ENCODE results near the gene CDK5.

The CDK5 gene

DNA sequence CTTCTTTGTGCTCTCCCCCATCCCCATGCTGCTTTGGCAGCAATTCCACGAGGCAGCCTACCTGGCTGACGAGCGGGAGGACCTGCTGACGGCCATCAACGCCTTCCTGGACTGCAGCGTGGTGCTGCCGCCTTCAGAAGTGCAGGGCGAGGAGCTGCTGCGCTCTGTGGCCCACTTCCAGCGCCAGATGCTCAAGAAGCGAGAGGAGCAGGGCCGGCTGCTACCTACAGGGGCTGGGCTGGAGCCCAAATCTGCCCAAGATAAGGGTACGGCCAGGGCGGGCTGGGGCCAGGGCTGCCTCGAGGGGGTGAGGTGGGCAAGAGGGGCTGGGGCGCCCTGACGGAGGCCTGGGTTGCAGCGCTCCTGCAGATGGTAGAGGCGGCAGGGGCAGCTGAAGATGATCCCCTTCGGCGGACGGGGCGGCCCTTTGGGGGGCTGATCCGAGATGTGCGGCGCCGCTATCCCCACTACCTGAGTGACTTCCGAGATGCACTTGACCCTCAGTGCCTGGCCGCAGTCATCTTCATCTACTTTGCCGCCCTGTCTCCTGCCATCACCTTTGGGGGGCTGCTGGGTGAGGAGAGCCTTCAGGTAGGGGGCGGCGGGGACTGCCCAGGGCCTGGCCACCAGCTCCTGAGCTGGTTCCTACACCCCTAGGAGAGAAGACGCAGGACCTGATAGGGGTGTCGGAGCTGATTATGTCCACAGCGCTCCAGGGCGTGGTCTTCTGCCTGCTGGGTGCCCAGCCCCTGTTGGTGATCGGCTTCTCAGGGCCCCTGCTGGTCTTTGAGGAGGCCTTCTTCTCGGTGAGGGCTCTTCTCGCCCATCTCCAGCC is 13.6 kb upstream of the CDK5 start:
- no peak for DNase-seq (ENCODE audit: low spot score)

GRCh38 chr7:151070574-151070960 is 12.9 kb upstream of the CDK5 start:
- DNase-seq (ENCODE audit: low spot score), result no peak

- DNase-seq (ENCODE audit: low spot score), result no peak
Measured at GRCh38 chr7:151069841-151070573, 12.3 kb upstream of the CDK5 start.

DNA sequence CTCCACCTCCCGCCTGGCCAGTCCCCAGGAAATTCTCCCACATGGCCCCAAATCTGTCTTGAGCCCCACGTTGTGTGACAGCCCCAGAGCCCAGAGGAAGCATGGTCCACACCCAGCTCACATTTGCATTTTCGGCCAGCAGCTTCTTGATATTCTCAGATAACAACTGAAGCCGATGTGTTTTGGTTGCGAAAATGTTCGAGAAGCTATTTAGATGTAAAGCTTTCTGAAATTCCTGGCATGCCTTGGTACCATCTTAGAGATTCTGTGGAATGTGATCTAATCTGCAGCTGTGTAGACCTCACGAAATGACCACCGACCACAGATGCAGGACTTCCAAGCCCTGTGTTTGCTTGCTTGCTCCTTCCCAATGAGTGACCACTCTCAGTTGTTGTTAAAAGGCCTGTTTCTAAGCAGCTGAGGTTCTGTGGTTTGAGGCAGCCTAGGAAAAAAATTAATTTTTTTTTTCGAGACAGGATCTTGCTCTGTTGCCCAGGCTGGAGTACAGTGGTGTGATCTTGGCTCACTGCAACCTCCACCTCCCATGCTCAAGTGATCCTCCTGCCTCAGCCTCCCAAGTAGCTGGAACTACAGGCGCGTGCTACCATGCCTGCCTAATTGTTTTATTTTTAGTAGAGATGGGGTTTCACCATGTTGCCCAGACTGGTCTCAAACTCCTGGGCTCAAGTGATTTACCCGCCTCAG is 10.5 kb upstream of the CDK5 start:
- no peak for DNase-seq (ENCODE audit: low spot score)

GRCh38 chr7:151066273-151066974 is 8.7 kb upstream of the CDK5 start:
- no peak for DNase-seq (ENCODE audit: low spot score)

DNA sequence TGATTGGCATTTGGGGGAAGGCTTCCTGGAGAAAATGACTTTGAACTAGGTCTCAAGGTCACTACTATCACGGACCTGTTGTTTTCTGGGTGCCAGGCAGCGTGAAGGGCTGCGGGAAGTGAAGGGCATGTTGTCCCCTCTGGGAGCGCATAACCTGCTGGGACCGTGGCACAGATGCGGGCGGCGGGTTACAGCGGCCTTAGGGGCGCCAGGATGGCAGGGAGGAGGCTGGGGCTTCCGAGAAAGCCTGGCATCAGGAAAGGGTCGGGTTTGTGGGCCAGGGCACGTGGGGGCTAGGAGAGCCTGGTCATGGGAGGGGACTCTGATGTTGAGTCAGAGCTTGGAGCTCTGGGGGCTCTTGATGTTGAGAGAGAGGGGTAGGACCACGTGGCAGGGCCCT is 7.8 kb upstream of the CDK5 start:
- no peak for DNase-seq (ENCODE audit: low spot score)

GRCh38 chr7:151064993-151065392 is 7.3 kb upstream of the CDK5 start:
- no peak for DNase-seq (ENCODE audit: low spot score)

GRCh38 chr7:151064454-151064853 is 6.8 kb upstream of the CDK5 start:
- no peak for DNase-seq (ENCODE audit: low spot score)

DNA sequence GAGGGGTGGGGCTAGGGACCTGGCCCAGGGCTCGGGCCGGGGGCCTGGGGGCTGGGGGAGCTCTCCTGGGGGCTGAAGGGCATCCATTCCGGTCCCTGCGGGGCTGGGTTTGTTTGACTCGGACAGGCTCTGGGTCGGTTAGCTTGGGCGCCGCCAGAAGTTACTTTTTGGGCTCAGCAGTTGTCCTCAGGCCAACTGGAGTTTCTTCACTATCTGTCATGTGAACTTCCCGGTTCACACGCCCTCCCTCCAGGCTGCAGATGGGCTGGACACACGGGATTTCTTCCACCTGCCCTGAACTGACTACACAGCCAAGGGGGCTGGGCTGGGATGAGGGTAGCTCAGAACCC is 5.5 kb upstream of the CDK5 start:
- DNase-seq (ENCODE audit: low spot score), result no peak

GRCh38 chr7:151062399-151063211 is 4.9 kb upstream of the CDK5 start:
- DNase-seq (ENCODE audit: low spot score), result no peak

- no peak for DNase-seq (ENCODE audit: low spot score)
Measured at GRCh38 chr7:151062111-151062398, 4.4 kb upstream of the CDK5 start.

DNA sequence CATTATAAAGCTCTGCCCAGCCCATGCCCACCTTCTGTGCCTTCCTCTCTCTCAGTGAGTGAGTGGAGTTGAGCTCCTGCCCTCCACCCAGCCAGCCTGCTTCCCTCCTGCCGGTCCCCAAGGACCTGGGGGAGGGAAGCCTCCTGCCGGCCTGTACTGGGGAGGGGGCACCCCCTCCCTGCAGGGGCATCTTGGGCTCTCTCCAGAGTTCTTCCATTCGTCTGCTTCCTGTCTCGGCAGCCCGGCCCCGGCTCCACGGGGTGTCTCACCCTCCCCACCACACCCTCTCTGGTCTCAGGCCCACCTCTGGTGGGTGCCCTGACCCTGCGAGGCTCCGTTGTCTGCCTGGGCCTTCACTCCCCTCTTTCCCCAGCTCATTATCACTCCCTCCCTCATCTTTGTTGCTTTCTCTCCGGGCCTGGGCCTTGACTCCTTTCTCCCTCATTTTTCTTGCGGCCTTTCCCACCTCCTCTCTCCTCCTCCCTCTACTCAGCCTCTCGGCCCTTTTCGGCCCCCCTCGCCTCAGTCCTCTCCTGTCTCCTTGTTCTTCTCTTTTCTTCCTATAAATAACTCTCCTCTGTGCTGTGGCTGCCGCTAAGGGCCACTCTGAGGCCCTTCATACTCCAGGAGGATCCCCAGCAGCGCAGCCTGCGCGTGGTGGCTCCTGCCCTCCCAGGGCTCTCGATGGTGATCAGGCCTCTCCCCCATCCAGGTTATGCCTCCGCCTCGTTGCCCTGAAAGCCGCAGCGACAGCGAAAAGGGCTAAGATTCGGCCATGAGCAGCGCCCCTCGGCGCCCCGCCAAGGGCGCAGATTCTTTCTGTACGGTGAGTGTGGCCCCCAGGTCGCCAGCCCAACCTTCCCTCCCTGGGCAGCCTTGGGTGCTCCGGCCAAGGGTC is 3.8 kb upstream of the CDK5 start:
- no peak for DNase-seq (ENCODE audit: low spot score)

DNA sequence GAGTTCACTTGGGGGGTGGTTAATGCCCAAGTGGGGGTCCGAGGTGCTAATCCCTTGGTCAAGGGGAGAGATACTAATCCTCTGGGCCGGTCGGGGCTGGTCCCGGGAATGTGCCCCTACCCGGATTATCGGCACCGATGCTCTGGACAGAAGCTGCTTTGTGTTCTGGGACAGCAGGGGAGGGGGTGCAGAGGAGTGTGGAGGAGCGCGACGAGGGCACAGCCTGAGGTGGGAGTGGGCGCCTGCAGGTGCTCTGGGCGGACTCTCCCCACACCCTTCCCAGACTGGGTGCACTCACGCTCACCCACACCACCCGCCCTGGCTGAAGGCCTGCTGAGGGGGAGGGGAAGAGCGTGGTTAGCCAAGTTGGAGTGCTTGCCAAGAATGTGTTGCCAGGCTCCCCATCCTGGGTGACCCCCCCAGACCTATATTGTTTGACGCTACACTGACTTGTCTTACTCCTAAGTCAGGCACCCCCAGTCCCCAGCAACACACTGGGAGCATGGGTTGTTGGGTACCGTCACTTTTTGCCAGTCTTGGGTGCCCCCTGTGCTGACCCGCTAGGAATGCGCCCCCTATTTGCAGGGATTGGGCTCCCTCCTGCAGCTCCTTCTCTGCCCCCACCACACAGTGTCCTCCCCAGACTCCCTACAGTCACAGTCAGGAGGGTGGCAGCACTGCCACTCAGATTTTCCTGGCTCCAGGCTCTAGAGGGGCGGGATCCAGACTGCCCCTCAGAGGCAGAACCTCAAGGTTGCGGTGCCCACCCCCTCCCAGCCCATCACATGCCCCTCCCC is 2.9 kb upstream of the CDK5 start:
- no peak for DNase-seq (ENCODE audit: low spot score)

- DNase-seq (ENCODE audit: low spot score), result no peak
Measured at GRCh38 chr7:151060113-151060415, 2.4 kb upstream of the CDK5 start.

DNA sequence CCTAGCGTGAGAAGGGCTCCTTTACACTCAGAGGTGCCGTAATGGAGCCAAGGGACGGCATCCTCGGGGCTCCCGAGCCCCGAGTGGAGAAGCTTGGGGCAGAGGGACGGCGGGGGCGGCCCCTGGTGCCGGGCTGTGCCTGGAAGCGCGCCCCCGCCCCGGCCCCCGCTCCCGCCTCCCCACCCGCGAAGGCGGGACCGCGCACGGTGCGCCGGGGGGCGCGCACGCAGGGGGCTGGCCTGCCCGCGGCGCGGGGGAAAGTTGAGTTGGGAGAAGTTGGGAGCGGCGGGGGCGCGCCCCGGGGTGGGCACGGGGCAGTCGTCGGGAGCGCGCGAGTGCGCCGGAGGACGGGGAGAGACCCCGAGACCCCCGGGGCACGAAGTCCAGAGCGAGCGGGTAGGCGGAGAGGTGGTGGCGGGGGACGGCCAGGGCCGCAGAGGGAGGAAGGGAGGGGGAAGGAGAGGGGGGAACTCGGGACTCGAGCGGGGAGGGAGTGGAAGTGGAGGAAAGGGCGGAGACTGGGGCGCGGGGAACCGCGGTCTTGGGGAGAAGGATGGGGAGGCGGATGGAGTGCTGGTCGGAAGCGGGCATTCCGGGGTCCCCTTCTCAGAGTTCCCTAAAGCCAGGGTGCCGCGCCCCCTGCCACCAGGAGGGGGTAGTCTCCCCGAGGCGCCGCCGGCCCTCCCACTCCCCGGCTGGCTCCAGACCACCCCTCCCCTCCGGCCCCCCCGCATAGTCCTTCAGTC is 1.8 kb upstream of the CDK5 start, which contains the start of gene SLC4A2:
Gene SLC4A2, plus strand, starts transcription at position 223 of the 746 bp plus-strand sequence. CDS start 2,399 bp downstream, outside the sequence.
- peak; percentile 41 for DNase-seq (ENCODE audit: low spot score)

DNA sequence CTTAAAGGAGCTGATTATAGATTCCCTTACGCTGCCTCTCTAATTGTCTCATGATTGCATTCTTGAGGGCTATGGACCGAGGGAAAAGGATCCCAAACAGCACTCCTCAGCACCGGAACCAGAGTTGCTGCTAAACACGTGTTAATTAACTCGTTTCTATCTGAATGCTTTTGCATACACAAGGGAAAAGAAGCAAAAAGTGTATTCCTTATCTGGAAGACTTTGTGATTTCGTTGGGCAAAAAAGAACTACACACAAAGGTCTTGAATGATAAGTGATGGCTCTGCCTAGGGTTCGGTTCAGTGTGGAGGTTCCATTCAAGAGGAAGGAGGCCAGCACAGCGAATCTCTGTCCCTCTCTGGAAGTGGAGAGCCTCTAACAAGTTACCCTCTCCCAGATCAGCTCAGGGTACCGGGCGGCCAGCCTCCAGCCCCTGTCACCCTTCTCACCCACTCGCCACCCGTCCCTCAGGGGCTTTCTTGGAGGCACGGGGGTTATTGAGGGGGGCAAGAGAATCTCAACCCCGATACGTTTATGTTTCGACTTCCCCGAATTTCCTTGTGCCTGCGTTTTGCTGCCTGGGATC is 1.2 kb upstream of the CDK5 start:
- peak; percentile 43 for DNase-seq (ENCODE audit: low spot score)

- DNase-seq (ENCODE audit: low spot score), result peak; percentile 98
Measured at GRCh38 chr7:151057989-151058780, 488 bp upstream of the CDK5 start.
